Tibial nerve (tissue), 4 donors: ENCODE data around the gene UGCG. TPM values are rescaled to one million over a fixed set of nuclear protein-coding genes. Genes with fewer than 3 reads are reported as not detected.
"Not testable (repeated sequence)": the region's sequence is repeated elsewhere in the genome, so short reads cannot be mapped to it uniquely, and the experiment has no call there.

Source experiments
- DNase-seq, 2 donors: peaks; one replicate each; pipeline ENCODE4 v3.0.0-alpha.2; 2019; ENCODE audit warnings: low spot score in 2 of 2
- H3K27ac ChIP-seq, 4 donors: fragments of 200-600 bp; sonication (generic) in 3 of 4; one replicate each; pipeline ENCODE4 v1.5.1; 2017 to 2019; ENCODE audit warnings: mild to moderate bottlenecking in 1 of 4
- H3K27me3 ChIP-seq, 2 donors: fragments of 200-600 bp; sonication (generic) in 1 of 2; one replicate each; pipeline versions ENCODE4 v1.5.1 to v1.6.0; 2017 to 2019
- H3K36me3 ChIP-seq, 3 donors: fragments of 200-600 bp; sonication (generic); one replicate each; pipeline ENCODE4 v1.5.1; 2018 to 2019
- H3K4me1 ChIP-seq, 4 donors: fragments of 200-600 bp; sonication (generic) in 3 of 4; one replicate each; pipeline ENCODE4 v1.5.1; 2017 to 2019
- H3K4me3 ChIP-seq, 4 donors: fragments of 200-600 bp; sonication (generic) in 3 of 4; one replicate each; pipeline ENCODE4 v1.5.1; 2017 to 2019; ENCODE audit warnings: mild to moderate bottlenecking in 1 of 4, moderate library complexity in 1 of 4
- H3K9me3 ChIP-seq, 4 donors: fragments of 200-600 bp; sonication (generic) in 3 of 4; one replicate each; pipeline ENCODE4 v1.5.1; 2017 to 2019
- CTCF ChIP-seq, 5 experiments: fragments of 200-600 bp in 3 of 5; fragments of 450-650 bp in 2 of 5; sonication (generic) in 3 of 5; IDR thresholded peaks; one replicate each; pipeline ENCODE4 v1.5.1; 2016 to 2019; ENCODE audit warnings: antibody characterized with exemption in 5 of 5, mild to moderate bottlenecking in 3 of 5, moderate library complexity in 2 of 5
- EP300 ChIP-seq, 2 donors: sonication (generic); formaldehyde crosslinking; IDR thresholded peaks; one replicate each; pipeline ENCODE4 v1.6.1; 2017; ENCODE audit warnings: antibody characterized with exemption in 2 of 2, mild to moderate bottlenecking in 1 of 2
- POLR2A ChIP-seq, 2 donors: fragments of 450-650 bp; IDR thresholded peaks; one replicate each; pipeline ENCODE4 v1.6.1; 2017; ENCODE audit warnings: antibody characterized with exemption in 2 of 2, mild to moderate bottlenecking in 2 of 2, moderate library complexity in 2 of 2
- WGBS, 2 donors: methylation state at CpG; one replicate each; pipeline ENCODE4 v1.1.5; 2018; 5-methylcytosine and 5-hydroxymethylcytosine counted together
- total RNA-seq, 4 donors: library from RNA; depleted of rRNA; stranded (reverse); fragments of >200 nt; gene quantifications; one replicate each; pipeline ENCODE4 v1.1.0, GENCODE V29; 2016

The UGCG gene
- total RNA-seq, 4 donors from 2014 or later = 22.1 to 33.7 (median 24.9) TPM

- 94 to 95% methylated on average over 5 of the region's 5 CpGs for WGBS, 2 donors
- no peak overlapping the region for H3K4me3 ChIP-seq
- no peaks in the 10 kb centered on the region for H3K4me1 ChIP-seq
- no peak overlapping the region for H3K27ac ChIP-seq
- no peaks in the 10 kb centered on the region for H3K9me3 ChIP-seq
- DNase-seq = no peak
- TF ChIP-seq CTCF (IDR thresholded peaks at IDR 0.05) (no peak), POLR2A (IDR thresholded peaks at IDR 0.05) (no peak), EP300 (IDR thresholded peaks at IDR 0.05) (no peak)
- H3K27me3 ChIP-seq = no peaks in the 10 kb centered on the region
- no peaks in the 10 kb centered on the region for H3K36me3 ChIP-seq
Observed at GRCh38 chr9:111876179-111876578, 20.4 kb upstream of the UGCG start.

GRCh38 chr9:111877420-111877819, 19.2 kb upstream of the UGCG start:
- H3K27ac ChIP-seq = no peak overlapping the region
- H3K4me1 ChIP-seq = no peaks in the 10 kb centered on the region
- H3K36me3 ChIP-seq = no peaks in the 10 kb centered on the region
- no peaks in the 10 kb centered on the region for H3K9me3 ChIP-seq
- no peak for DNase-seq
- TF ChIP-seq EP300 (IDR thresholded peaks at IDR 0.05) (no peak), POLR2A (IDR thresholded peaks at IDR 0.05) (no peak), CTCF (IDR thresholded peaks at IDR 0.05) (no peak)
- no peak overlapping the region for H3K4me3 ChIP-seq
- no peaks in the 10 kb centered on the region for H3K27me3 ChIP-seq
- 92 to 94% methylated on average over 2 of the region's 2 CpGs for WGBS, 2 donors

GRCh38 chr9:111878946-111879345, 17.7 kb upstream of the UGCG start:
- no peak overlapping the region for H3K27ac ChIP-seq
- H3K27me3 ChIP-seq = no peaks in the 10 kb centered on the region
- H3K4me3 ChIP-seq = no peak overlapping the region
- TF ChIP-seq CTCF (IDR thresholded peaks at IDR 0.05) = no peak
- no peak for TF ChIP-seq POLR2A (IDR thresholded peaks at IDR 0.05)
- no peak for TF ChIP-seq EP300 (IDR thresholded peaks at IDR 0.05)
- no peak for DNase-seq
- H3K9me3 ChIP-seq = no peaks in the 10 kb centered on the region
- WGBS, 2 donors = 90 to 96% methylated on average over 3 of the region's 3 CpGs
- no peaks in the 10 kb centered on the region for H3K36me3 ChIP-seq
- H3K4me1 ChIP-seq = no peaks in the 10 kb centered on the region

- Histone ChIP-seq H3K4me1 (peaks cover 0 to 5% (median 0%) of the 10 kb centered on the region in 4 donors), H3K27me3 (no peaks in the 10 kb centered on the region), H3K9me3 (no peaks in the 10 kb centered on the region), H3K36me3 (no peaks in the 10 kb centered on the region), H3K4me3 (no peak overlapping the region), H3K27ac (no peak overlapping the region)
- DNase-seq = no peak
- 92 to 95% methylated on average over 19 of the region's 19 CpGs for WGBS, 2 donors
- TF ChIP-seq POLR2A (IDR thresholded peaks at IDR 0.05) (no peak), EP300 (IDR thresholded peaks at IDR 0.05) (no peak), CTCF (IDR thresholded peaks at IDR 0.05) (no peak)
Observed at GRCh38 chr9:111886983-111887718, 9.5 kb upstream of the UGCG start.

- DNase-seq = no peak
- no peaks in the 10 kb centered on the region for H3K36me3 ChIP-seq
- no peaks in the 10 kb centered on the region for H3K27me3 ChIP-seq
- H3K4me1 ChIP-seq = peaks cover 0 to 9% (median under 1%) of the 10 kb centered on the region in 4 donors
- no peaks in the 10 kb centered on the region for H3K9me3 ChIP-seq
- TF ChIP-seq POLR2A (IDR thresholded peaks at IDR 0.05) = no peak
- no peak for TF ChIP-seq EP300 (IDR thresholded peaks at IDR 0.05)
- TF ChIP-seq CTCF (IDR thresholded peaks at IDR 0.05) = no peak
- 91 to 95% methylated on average over 2 of the region's 2 CpGs for WGBS, 2 donors
- no peak overlapping the region for H3K4me3 ChIP-seq
- H3K27ac ChIP-seq = no peak overlapping the region
Observed at GRCh38 chr9:111890334-111890733, 6.3 kb upstream of the UGCG start.

- 93 to 95% methylated on average over 3 of the region's 3 CpGs for WGBS, 2 donors
- not testable (repeated sequence) for H3K27ac ChIP-seq, H3K9me3 ChIP-seq, DNase-seq, H3K27me3 ChIP-seq, H3K36me3 ChIP-seq, H3K4me3 ChIP-seq
- H3K4me1 ChIP-seq = peaks cover 0 to 14% (median 3%) of the 10 kb centered on the region in 4 donors
Observed at GRCh38 chr9:111890867-111891266, 5.7 kb upstream of the UGCG start.
